HTERT RPE-1 (cell line): ENCODE measurements around the gene SPAG7.

ENCODE experiments used
- in situ Hi-C: fragments of 300-500 bp; cut with MboI; formaldehyde crosslinking; loops from 4 replicates; pipeline ENCODE4 v1.14.3; 2020; ENCODE audit warnings: low sequenced_read_pairs

The SPAG7 gene

DNA sequence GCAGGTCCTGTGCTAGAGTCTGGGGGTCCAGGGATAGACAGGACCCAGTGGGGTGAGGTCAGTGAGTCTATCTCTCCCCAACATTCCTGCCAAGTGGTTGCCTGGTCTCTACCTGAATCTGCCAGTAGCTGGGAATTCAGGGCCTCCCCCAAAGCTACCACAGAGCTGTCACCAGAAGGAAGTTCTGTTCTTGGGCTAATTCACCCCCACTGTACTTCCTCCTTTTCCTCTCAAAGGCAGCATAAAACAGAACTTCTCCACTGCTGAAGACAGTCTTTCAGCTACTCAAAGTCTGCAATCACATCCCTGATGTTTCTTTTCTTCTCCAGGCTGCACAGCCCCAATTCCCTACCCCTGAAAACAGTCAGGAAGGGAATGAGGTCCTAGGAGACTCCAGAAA lies 11.1 kb upstream of the SPAG7 start:
- in situ Hi-C loops: no loop called here

DNA sequence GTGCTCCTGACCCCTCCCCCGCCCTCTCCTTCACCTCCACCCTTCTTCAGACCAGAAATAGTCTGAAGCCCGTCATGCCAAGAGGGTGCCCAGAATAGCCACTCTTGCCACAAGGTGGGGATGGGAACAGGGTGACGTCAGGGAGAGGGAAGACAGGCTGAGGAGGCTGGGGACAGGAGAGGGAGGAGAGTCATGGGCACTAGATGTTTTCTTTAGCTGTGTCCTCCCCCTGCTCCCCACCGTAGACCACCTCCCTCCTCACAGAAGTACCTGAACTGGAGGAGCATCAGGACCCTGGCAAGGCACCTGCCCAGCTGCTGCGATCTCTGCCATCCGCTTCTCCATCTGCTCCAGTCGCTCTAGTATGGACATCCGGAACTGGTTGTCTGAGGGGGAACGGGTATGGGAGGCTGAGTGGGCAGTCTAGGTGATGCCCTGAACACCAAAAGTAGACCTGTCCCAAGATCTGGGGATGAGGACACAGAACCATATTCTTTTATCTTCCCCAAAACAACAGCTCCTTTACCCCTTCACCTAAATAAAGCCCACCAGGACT lies 6.6 kb upstream of the SPAG7 start:
- in situ Hi-C loops: no loop called here

DNA sequence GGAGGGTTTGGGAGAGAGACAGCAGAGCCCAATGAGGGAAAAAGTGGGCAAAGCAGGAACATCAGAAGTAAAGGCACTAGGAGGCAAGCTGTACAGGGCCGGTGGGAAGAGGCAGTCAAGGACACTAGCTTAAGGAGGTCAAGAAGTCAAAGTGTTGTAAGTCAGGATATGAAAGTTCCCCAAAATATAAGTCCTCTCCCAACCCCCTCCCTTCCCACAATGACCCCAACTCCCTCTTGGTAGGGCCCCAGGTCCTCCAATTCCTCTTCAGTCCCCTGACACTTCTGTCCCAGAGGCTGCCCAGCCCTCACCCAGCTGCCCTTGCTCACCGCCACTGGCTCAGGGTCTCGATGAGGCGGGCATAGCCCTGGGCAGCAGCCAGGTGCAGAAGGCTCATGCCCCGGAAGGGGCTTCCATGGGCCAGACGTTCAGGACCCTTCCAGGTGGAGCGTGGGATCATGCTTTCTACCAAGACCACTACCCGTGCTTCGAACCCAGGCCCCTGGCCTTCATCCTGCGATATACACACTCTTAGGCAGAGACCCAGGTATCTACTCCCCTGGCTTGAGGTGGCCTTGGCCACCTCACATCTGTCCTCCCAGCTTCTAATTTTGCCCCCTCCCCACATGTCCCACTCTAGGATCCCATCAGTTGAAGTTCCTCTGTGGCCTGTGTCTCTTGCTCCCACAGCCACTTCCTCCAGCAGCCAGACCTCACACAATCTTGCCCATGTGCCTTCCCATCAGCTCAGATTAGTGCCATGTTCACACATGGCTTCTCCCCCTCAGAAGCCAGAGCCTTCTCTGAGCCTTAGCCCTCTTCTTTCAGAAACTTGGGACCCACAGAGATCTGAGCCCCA lies 5.9 kb upstream of the SPAG7 start:
- in situ Hi-C loops: no loop called here

DNA sequence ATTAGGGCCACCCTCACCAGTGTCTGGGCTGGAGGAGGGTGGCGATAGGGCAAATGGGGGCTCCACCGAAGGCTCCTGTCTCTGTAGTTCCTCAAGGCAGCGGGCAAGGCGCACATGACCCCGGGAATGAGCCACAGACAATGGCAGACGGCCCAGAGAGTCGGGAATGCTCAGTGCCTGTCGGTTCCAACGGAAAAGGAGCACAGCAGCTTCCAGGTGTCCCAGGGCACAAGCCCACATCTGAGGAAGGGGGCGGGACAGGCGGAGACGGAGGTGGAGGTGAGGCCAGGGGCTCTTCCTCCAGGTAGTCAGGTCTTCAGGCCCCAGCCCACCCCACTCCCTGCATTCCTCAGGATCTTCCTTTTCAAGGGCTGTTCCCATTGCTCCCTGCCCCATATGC lies 5.1 kb upstream of the SPAG7 start:
- in situ Hi-C loops: no loop called here

DNA sequence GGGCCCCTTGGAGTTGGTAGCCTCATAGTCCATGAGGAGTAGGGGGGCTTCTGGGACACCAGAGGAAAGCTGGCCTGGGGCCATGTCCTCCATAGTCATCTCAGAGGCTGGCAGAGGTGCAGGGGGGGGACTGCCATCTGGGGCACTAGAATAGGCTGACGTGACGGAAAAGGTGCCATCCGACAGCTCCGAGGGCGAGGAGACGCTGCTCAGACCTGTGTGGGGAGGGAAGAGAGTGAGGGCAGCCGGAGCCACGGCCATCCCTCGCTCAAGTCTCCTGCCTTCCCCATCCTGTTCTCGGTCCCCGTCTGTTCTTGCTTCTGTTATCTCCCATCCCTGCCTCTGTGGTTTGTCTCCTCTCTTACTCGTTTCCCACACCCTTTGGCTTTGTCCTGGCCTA lies 4.7 kb upstream of the SPAG7 start:
- in situ Hi-C loops: no loop called here

DNA sequence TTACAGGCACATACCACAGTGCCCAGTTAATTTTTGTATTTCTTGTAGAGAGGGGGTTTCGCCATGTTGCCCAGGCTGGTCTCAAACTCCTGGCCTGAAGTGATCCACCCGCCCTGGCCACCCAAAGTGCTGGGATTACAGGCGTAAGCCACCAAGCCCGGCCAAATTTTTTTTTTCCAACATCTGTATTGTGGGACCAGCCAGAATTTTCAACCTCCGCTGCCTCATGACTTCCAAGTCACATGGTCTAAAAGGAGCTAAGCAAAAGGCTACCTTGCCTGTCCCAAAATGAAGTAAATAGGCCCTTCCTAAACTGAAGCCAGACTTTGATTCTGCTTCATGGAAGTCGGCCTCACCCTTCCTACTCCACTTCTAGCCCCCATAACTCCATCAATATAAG lies 4.2 kb upstream of the SPAG7 start:
- in situ Hi-C loops: no loop called here

DNA sequence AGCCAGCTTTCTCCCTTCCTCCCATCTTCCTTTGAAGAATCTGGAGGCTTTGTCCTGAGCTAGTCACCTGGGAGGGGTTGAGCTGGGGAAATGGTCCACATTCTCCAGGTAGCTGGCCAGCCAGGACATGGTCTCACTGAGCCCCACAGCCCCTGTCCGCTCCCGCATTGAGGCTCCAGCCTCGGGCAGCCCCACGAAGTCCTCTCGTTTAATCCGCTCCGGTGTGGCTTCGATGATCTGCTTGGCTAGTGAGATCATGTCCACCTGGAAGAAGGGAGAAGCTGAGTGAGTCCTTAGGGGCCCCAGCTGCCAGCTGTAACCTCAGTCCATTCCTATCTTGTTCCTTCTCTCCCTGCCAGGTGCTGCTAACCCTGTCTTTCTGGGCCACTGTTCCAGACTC lies 2.7 kb upstream of the SPAG7 start:
- in situ Hi-C loops: no loop called here

DNA sequence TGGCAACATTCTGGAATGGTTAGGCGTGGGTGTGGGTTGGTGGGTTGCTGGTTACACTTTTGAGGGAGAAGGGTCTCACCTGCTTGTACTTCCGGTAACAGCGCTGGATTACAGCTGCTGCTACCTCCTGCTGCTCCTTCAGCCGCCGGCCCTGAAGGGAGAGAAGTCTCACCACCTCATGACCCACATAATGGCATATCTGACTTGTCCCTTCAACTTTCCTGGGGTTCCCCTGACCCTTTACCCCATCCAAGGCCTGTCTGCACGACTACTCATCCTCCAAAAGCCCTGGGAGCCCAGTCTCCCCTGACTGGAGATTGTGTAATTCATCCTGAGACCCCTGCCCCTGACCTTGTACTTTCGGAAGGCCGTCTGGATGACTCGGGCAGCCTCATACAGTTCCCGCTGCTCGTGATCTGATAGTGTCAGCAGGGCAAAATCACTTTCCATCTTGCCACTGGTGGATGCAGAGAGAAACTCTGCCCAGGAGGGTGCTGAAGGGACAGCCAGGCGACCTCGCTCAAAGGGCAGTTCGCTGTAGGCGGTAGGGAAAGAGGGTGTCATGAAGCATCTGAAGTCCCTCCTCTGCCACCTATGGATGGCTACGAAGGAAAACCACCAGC lies 2.0 kb upstream of the SPAG7 start:
- in situ Hi-C loops: no loop called here

DNA sequence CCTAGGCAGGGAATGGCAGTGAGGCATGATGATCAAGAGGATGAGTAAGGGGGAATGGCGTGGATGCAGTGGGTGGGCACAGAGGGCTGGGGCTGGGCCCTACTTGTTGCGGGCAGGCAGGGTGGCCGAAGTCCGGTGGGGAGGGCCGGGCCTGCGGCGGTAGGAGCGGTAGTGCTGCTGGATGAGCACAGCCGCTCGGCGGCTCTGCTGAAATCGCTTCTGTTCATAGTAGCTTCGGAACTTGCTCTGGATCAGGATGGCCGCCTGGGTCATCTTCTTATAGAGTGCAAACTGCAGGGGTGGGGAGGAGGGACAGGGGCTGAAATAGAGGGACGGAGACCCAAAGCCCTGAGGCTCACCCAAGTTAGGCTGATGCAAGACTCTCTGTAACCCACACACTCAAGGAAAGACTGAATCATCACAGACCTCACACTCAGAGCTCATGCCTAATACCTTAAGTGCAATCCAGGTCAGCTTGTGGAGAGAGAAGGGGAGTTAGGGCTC lies 1.5 kb upstream of the SPAG7 start:
- in situ Hi-C loops: no loop called here

DNA sequence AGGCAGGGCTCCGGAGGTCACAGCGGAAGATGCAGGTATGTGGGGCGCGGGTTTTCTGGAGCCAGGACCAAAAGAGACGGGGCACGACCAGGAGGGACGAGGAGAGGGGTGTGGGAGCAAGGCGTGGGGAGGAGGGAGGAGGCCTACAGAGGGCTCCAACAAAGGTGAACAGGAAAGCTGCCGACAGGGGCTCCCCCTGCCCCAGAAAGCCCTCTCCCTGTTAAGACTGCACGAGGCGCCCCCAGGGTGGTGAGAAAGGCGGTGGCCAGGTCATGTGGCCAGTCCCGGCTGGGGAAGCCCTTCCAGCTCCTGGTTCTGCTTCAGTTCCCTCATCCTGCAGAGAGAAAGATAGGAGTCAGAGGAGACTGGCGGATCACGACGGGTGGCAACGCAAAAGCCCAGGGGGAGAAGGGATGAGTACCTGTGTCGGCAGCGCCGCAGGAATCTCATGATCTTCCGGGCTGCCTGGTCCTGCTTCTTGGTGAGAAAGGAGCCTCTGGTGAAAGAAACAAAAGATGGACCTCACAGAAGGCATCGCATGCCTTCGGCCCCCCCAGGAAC lies 949 bp upstream of the SPAG7 start:
- in situ Hi-C loops: no loop called here

DNA sequence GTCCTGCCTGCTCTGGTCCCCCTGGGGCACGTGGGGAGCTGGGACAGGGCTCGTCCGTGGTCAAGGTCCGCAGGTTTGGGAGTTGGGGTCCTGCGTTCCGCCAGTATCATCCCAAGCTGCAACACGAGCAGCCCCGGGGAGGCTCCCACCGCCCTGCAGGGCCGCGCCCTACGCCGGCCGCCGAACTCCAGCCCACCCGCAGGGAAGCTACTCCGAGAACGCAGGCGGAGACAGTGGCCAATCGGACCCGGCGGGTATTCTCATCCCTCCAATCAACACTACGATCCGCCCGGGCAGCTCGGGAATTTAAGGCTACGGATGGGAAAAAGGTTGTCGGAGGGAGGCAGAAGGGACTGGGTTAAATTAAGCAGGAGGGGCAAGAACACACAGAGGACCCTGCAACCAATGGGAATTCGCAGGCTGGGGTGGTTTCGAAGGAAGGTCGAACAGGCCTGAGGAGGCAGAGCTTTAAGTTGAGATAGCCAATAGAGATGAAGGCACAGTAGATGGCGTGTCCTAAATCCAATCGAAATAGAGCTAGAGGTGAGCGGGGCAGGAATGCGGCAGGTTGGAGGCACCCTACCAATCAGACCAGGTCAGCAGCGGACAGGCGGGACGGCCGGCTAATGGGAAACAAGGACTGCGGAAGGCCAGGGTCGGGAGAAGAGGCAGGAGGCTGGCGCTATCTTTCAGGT lies 626 bp downstream of the SPAG7 start:
- in situ Hi-C loops: no loop called here

DNA sequence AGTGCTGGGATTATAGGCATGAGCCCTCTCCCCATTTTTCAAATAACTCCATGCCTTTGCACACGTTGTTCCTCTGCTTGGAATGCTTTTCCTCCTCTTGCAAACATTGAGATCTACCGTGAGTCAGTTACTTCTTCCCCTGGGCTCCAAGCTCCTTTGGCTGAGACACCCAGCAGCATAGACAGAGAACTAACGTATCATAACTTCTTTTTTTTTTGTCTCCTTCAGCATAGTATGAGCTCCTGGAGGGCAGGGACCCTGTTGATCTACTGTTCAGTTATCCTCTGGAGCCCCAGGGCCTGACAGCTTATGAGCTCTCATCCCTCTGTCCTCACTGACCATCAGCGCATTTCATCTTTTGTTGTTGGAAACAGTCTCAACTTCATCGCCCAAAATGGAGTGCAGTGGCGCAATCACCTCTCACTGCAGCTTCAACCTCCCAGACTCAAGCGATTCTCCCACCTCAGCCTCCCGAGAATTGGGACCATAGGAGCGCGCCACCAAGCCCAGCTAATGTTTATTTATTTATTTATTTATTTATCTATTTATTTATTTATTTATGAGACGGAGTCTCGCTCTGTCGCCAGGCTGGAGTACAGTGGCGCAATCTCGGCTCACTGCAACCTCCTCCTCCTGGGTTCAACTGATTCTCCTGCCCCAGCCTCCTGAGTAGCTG lies 2.2 kb downstream of the SPAG7 start:
- in situ Hi-C loops: no loop called here

DNA sequence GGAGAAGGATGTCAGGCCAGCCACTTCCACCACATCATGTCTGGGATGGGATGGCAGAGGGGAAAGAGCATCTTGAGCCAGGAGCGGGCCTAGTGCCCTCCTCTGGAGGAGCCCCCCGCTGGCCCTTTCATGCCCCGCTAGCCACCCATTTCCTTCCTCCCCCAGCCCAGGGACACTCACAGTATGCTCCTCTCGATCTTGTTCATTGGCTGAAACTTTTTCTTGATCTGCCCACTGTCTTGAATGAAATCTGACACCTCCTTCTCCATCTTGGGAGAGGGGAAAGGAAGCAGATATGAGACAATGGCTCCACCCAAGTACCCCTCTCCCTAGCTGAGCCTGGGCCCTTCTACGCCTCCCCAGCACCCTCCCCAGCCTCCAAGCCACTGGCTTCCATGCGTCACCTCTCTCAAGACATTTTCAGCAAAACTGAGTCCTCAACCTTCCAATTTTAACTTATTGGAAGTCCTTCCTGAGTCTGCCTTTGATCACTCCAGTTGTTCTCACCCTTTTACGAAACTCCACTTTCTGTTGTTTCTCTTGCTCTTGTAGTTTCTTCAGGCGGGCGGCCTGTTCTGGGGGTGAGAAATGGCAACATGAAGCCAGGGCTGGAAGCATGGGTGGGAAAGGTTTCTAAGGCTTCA lies 7.2 kb downstream of the SPAG7 start:
- in situ Hi-C loops: no loop called here

DNA sequence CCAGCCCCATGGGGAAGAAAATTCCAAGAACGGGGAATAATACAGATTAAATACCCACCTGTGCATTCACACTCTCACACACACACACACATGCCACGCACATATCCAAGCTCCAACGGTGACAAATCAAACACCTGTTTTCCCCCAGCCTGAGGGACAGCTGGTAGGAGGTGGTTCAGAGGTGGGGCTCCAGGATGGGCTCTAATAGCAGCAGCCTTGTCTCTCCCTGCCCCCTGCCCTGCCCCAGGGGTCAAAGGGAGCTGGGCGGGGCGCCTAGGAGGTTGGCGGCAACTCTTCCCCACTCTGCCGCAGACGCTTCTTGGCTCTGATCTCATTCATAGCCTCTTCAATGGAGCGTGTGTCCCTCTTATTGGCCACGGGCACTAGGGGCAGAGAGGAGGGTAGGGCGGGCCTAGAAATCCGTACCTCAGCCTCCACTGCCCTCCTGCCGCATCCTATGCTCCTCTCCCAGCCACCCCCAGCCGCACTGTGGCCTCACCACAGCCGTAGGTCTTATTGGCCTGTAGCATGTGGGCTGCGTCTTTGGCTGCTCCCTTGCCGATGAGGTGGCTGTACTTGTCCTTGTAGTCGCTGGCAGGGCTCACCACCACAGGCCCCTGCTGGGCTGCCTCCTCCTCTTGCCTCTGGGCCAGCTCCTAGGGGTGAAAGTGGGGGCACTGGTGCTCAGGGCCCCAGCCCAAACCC lies 8.2 kb downstream of the SPAG7 start:
- in situ Hi-C loops: no loop called here

DNA sequence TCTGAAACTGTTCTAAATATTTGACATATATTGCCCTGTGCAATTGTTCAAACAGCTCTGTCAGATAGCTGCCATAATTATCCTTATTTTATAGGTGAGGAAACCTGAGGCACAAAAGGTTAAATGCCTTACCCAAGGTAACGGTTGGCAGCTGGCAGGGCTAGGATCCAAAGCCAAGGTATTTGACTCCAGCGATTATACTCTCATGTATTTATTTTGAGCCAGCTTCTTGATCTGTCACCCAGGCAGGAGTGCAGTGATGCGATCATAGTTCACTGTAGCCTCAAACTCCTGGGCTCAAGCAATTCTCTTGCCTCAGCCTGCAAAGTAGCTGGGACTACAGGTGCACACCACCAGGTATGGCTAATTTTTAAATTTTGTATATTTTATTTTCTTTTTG lies 9.5 kb downstream of the SPAG7 start:
- in situ Hi-C loops: no loop called here

DNA sequence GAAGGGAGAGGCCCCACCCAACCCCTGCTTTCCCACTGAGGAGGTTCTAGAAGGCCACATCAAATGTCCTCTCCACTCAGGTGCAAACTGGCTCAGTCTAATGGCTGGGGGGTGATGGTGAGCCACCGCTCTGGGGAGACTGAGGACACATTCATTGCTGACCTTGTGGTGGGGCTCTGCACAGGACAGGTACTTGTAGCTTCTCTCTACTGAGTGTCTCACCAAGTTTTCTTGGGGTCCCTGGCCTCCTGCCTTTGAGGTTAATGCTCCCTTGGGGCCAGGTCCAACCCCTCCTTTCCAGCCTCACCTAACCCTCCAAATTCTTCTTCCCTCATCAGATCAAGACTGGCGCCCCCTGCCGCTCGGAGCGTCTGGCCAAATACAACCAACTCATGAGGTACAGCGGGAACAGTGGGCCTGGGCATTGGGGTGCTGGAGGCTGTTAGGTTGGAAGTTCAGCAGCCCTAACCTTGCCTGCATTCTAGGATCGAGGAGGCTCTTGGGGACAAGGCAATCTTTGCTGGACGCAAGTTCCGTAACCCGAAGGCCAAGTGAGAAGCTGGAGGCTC lies 11.0 kb downstream of the SPAG7 start:
- in situ Hi-C loops: no loop called here

DNA sequence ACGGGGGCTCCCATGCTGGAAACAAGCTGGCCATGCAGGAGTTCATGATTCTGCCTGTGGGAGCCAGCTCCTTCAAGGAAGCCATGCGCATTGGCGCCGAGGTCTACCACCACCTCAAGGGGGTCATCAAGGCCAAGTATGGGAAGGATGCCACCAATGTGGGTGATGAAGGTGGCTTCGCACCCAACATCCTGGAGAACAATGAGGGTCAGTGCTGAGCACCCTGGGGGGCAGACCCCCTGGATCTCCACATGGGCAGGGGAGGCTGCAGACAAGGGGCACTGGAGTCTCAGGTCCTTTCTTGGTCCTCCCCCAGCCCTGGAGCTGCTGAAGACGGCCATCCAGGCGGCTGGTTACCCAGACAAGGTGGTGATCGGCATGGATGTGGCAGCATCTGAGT lies 12.5 kb downstream of the SPAG7 start:
- in situ Hi-C loops: no loop called here

DNA sequence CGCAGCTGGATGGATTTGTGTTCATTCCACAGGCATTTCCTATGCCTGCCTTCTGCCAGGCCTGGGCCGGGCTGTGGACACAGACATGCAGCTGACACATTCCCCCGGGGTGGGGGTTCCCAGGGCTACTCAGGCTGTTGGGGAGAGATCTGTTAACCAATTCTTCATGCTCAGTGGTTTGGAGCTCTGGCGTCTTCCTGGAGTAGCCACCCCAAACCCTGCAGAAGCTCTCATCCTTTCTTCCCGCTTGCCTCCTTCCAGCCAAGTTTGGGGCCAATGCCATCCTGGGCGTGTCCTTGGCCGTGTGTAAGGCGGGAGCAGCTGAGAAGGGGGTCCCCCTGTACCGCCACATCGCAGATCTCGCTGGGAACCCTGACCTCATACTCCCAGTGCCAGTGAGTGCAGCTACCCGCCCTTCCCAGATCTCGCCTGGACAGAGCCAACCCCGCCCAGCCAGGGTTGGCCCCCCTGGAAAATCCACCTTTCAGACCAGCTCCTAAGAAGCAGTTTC lies 14.1 kb downstream of the SPAG7 start:
- in situ Hi-C loops: no loop called here

DNA sequence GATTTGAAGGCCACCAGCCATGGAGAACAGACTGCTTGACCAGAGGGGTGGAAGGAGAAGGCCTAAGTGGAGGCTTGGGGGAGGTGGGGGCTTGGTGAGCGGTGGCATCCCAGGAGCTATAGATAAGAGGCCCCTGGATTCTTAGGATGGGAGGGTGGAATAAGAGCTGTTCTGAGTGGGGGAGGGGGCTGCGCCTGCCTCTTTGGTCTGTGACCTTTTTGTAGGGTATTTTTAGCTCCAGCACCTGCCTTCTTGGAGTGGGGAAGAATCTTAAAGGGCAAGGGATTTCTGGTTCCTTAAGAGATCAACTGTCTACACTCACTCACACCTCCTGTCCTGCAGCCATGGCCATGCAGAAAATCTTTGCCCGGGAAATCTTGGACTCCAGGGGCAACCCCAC lies 16.1 kb downstream of the SPAG7 start:
- in situ Hi-C loops: no loop called here
